DOHH2 (cell line): Measurements from ENCODE around the gene PTPRN2.

Experiments
- EZH2phosphoT487 ChIP-seq: fragments of 200-600 bp; sonication (generic); IDR thresholded peaks from 2 replicates; pipeline ENCODE4 v1.6.1; 2017; ENCODE audit warnings: borderline replicate concordance, mild to moderate bottlenecking, antibody characterized with exemption, low read length, moderate library complexity, mixed read lengths
- TF ChIP-seq, protein P1 (sequence below): fragments of 200-600 bp; sonication (generic); IDR thresholded peaks from one replicate; pipeline ENCODE4 v1.5.1; 2014; ENCODE audit warnings: antibody characterized with exemption, mild to moderate bottlenecking, low read depth, low read length; ENCODE audit not compliant: poor library complexity, severe bottlenecking

DNA sequence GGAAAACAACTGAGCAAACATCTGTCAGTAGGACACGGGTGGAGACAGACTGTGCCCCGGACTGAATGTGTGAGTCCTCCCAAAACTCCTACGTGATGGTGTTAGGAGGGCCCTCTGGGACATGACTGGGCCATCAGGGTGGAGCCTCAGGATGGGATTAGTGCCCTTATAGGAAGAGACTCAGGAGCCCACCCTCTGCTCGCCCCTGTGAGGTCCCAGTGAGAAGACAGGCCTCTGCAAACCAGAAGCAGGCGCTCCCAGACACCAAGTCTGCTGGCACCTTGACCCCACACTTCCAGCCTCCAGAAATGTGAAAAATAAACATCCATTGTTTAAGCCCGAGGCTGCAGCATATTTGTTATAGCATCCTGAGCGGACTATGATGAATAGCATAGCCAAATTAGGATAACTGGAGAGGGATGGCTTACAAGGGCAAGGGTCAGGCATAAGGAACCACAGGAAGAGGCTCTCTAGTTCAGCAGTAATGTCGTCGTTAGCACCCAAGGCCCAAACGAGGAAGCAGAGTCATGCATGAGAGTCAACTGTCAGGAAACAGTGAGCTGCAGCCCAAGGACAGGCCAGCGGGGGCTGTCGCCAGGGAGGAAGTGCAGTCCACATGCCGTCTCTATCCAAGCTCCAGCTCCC, 50.6 kb downstream of the PTPRN2 start:
- TF ChIP-seq, protein P1, sequence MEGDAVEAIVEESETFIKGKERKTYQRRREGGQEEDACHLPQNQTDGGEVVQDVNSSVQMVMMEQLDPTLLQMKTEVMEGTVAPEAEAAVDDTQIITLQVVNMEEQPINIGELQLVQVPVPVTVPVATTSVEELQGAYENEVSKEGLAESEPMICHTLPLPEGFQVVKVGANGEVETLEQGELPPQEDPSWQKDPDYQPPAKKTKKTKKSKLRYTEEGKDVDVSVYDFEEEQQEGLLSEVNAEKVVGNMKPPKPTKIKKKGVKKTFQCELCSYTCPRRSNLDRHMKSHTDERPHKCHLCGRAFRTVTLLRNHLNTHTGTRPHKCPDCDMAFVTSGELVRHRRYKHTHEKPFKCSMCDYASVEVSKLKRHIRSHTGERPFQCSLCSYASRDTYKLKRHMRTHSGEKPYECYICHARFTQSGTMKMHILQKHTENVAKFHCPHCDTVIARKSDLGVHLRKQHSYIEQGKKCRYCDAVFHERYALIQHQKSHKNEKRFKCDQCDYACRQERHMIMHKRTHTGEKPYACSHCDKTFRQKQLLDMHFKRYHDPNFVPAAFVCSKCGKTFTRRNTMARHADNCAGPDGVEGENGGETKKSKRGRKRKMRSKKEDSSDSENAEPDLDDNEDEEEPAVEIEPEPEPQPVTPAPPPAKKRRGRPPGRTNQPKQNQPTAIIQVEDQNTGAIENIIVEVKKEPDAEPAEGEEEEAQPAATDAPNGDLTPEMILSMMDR = no peak
- no peak for TF ChIP-seq EZH2phosphoT487
